GM19397 (cell line): ENCODE data around the gene LYL1.

ENCODE experiments used
- ATAC-seq: cut with Tn5 transposase; IDR thresholded peaks from one replicate; pipeline ENCODE4 v1.9.1; 2021; ENCODE audit warnings: mild to moderate bottlenecking, moderate library complexity; ENCODE audit not compliant: unreplicated experiment

The LYL1 gene

GRCh38 chr19:13078381-13078780 lies 24.3 kb downstream of the LYL1 start:
- no peak for ATAC-seq

- no peak for ATAC-seq
These were observed 25.4 kb downstream of the LYL1 start for GRCh38 chr19:13077240-13077639.

- ATAC-seq = no peak
These were observed 25.9 kb downstream of the LYL1 start for GRCh38 chr19:13076787-13077186.

GRCh38 chr19:13076320-13076719 lies 26.3 kb downstream of the LYL1 start:
- no peak for ATAC-seq

GRCh38 chr19:13074378-13074777 lies 28.3 kb downstream of the LYL1 start:
- ATAC-seq = no peak

GRCh38 chr19:13073263-13073662 lies 29.4 kb downstream of the LYL1 start:
- ATAC-seq = no peak

- no peak for ATAC-seq
These were observed 30.3 kb downstream of the LYL1 start for GRCh38 chr19:13072188-13072908.

GRCh38 chr19:13071444-13072187 lies 31.0 kb downstream of the LYL1 start:
- ATAC-seq = no peak

- ATAC-seq = no peak
These were observed 32.1 kb downstream of the LYL1 start for GRCh38 chr19:13070425-13071140.

- ATAC-seq = no peak
These were observed 33.0 kb downstream of the LYL1 start for GRCh38 chr19:13069415-13070359.

- ATAC-seq = no peak
These were observed 34.4 kb downstream of the LYL1 start for GRCh38 chr19:13068085-13068846.

- ATAC-seq = no peak
These were observed 35.5 kb downstream of the LYL1 start for GRCh38 chr19:13066933-13067807.

- ATAC-seq = no peak
These were observed 36.4 kb downstream of the LYL1 start for GRCh38 chr19:13066226-13066625.

GRCh38 chr19:13064092-13064489 lies 38.6 kb downstream of the LYL1 start:
- no peak for ATAC-seq

- ATAC-seq = no peak
These were observed 39.1 kb downstream of the LYL1 start for GRCh38 chr19:13063461-13064091.

GRCh38 chr19:13062317-13062716 lies 40.3 kb downstream of the LYL1 start:
- no peak for ATAC-seq

GRCh38 chr19:13060964-13061927 lies 41.4 kb downstream of the LYL1 start:
- ATAC-seq = peak; percentile 64
